MCF 10A (cell line): ENCODE measurements around the gene PCED1B. TPM values are rescaled to one million over a fixed set of nuclear protein-coding genes. Genes with fewer than 3 reads are reported as not detected.
A peak's percentile ranks its signal among the peaks of the same experiment; 100 is the strongest.

Experiments
- BruUV-seq: library from RNA; stranded (reverse); fragments of 400-500 nt; replicated peaks from 2 replicates; lab custom pipeline; 2021; lab: Mats Ljungman, UMichigan
- CTCF ChIA-PET: fragments of 300-600 bp; sonication (Branson Sonifier 250); formaldehyde crosslinking; extraction: SDS; loops from one replicate; lab custom pipeline; 2021; ENCODE audit warnings: antibody characterized with exemption, inconsistent platforms; lab: Yijun Ruan, JAX
- POLR2A ChIA-PET: fragments of 300-600, 350-650 bp; sonication (Branson Sonifier 250); formaldehyde crosslinking; extraction: SDS; loops from one replicate; lab custom pipeline; 2020; ENCODE audit warnings: antibody characterized with exemption, inconsistent platforms; lab: Yijun Ruan, JAX
- DNase-seq: peaks from one replicate; pipeline ENCODE4 v3.0.0-alpha.2; 2018; ENCODE audit not compliant: unreplicated experiment
- H3K27ac Mint-ChIP-seq: one replicate; pipeline ENCODE4 v1.8.0; 2022; ENCODE audit warnings: mild to moderate bottlenecking, low read depth, mixed read lengths; ENCODE audit not compliant: unreplicated experiment
- H3K27me3 Mint-ChIP-seq: one replicate; pipeline ENCODE4 v1.8.0; 2022; ENCODE audit warnings: mixed read lengths; ENCODE audit not compliant: insufficient read depth, unreplicated experiment
- H3K36me3 Mint-ChIP-seq: one replicate; pipeline ENCODE4 v1.8.0; 2022; ENCODE audit warnings: mild to moderate bottlenecking, moderate library complexity, mixed read lengths; ENCODE audit not compliant: insufficient read depth, unreplicated experiment
- H3K4me1 Mint-ChIP-seq: one replicate; pipeline ENCODE4 v1.8.0; 2022; ENCODE audit warnings: mixed read lengths; ENCODE audit not compliant: insufficient read depth, unreplicated experiment
- H3K4me3 Mint-ChIP-seq: one replicate; pipeline ENCODE4 v1.8.0; 2022; ENCODE audit warnings: mild to moderate bottlenecking, moderate library complexity, mixed read lengths; ENCODE audit not compliant: unreplicated experiment
- H3K9me3 Mint-ChIP-seq: one replicate; pipeline ENCODE4 v1.8.0; 2022; ENCODE audit warnings: mixed read lengths; ENCODE audit not compliant: unreplicated experiment
- intact Hi-C: fragments of 100-400 bp; cut with micrococcal nuclease; formaldehyde crosslinking; loops from 2 replicates; pipeline ENCODE4 v1.14.1; 2022
- total RNA-seq: library from RNA; stranded (reverse); gene quantifications from 2 replicates; pipeline ENCODE4 v1.2.3, GENCODE V29; 2022
- TF ChIP-seq, protein P1 (sequence below): fragments of 200-600 bp; IDR thresholded peaks from one replicate; pipeline ENCODE4 v1.8.0; 2022; ENCODE audit warnings: antibody characterized with exemption, mild to moderate bottlenecking; ENCODE audit not compliant: unreplicated experiment

PCED1B gene
- total RNA-seq, 1 experiment from 2014 or later = 9.6 TPM

- no peaks in the 10 kb centered on the region for H3K27me3 Mint-ChIP-seq
- no peaks in the 10 kb centered on the region for H3K36me3 Mint-ChIP-seq
- ChIA-PET CTCF (interaction anchor here (0.8 to 1.4 kb wide), 6 partner anchors 11 to 239 kb away, joined by 3 to 4 read pairs (median 4); no protein-coding TSS in a partner anchor), POLR2A (interaction anchor here (0.7 to 2.5 kb wide), 16 partner anchors 20 to 1283 kb away, joined by 3 to 10 read pairs (median 4); partner anchors contain the start of gene AMIGO2)
- intact Hi-C loops = no loop called here
- H3K9me3 Mint-ChIP-seq = peaks cover 19% of the 10 kb centered on the region
- H3K27ac Mint-ChIP-seq = peak overlapping the region; percentile 87
- peaks cover 70% of the 10 kb centered on the region for H3K4me1 Mint-ChIP-seq
- DNase-seq = peak; percentile 30
- TF ChIP-seq, protein P1, sequence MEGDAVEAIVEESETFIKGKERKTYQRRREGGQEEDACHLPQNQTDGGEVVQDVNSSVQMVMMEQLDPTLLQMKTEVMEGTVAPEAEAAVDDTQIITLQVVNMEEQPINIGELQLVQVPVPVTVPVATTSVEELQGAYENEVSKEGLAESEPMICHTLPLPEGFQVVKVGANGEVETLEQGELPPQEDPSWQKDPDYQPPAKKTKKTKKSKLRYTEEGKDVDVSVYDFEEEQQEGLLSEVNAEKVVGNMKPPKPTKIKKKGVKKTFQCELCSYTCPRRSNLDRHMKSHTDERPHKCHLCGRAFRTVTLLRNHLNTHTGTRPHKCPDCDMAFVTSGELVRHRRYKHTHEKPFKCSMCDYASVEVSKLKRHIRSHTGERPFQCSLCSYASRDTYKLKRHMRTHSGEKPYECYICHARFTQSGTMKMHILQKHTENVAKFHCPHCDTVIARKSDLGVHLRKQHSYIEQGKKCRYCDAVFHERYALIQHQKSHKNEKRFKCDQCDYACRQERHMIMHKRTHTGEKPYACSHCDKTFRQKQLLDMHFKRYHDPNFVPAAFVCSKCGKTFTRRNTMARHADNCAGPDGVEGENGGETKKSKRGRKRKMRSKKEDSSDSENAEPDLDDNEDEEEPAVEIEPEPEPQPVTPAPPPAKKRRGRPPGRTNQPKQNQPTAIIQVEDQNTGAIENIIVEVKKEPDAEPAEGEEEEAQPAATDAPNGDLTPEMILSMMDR = no peak
- BruUV-seq = no TSS peak
- H3K4me3 Mint-ChIP-seq = no peak overlapping the region
These were observed 193.2 kb downstream of the PCED1B start for GRCh38 chr12:47272412-47273190.

GRCh38 chr12:47273191-47273626 lies 193.8 kb downstream of the PCED1B start:
- ChIA-PET POLR2A (interaction anchor here (0.6 to 2.5 kb wide), 11 partner anchors 21 to 1283 kb away, joined by 3 to 10 read pairs (median 3); no protein-coding TSS in a partner anchor), CTCF (interaction anchor here (0.6 to 1.4 kb wide), 5 partner anchors 11 to 124 kb away, joined by 3 to 4 read pairs (median 4); no protein-coding TSS in a partner anchor)
- H3K36me3 Mint-ChIP-seq = no peaks in the 10 kb centered on the region
- DNase-seq = peak; percentile 70
- no peaks in the 10 kb centered on the region for H3K27me3 Mint-ChIP-seq
- H3K4me1 Mint-ChIP-seq = peaks cover 70% of the 10 kb centered on the region
- peaks cover 14% of the 10 kb centered on the region for H3K9me3 Mint-ChIP-seq
- peak overlapping the region; percentile 44 for H3K27ac Mint-ChIP-seq
- intact Hi-C loops = no loop called here
- TF ChIP-seq, protein P1 = no peak
- no peak overlapping the region for H3K4me3 Mint-ChIP-seq
- no TSS peak for BruUV-seq

GRCh38 chr12:47274760-47275159 lies 195.3 kb downstream of the PCED1B start:
- CTCF ChIA-PET = interaction anchor here (0.6 to 0.7 kb wide), 2 partner anchors 90 to 165 kb away, joined by 3 to 4 read pairs; no protein-coding TSS in a partner anchor
- Mint-ChIP-seq H3K4me1 (peaks cover 64% of the 10 kb centered on the region), H3K9me3 (peaks cover 7% of the 10 kb centered on the region), H3K4me3 (no peak overlapping the region), H3K27ac (no peak overlapping the region), H3K27me3 (no peaks in the 10 kb centered on the region), H3K36me3 (no peaks in the 10 kb centered on the region)
- no TSS peak for BruUV-seq
- TF ChIP-seq, protein P1 = no peak
- POLR2A ChIA-PET = interaction anchor here (0.6 kb wide), 1 partner anchor 27 kb away, joined by 3 read pairs; no protein-coding TSS in a partner anchor
- DNase-seq = no peak
- intact Hi-C loops = no loop called here

GRCh38 chr12:47276253-47276620 lies 196.8 kb downstream of the PCED1B start:
- Mint-ChIP-seq H3K4me1 (peaks cover 61% of the 10 kb centered on the region), H3K27ac (peak overlapping the region; percentile 83), H3K36me3 (no peaks in the 10 kb centered on the region)

More at GRCh38 chr12:47276253-47276620, 196.8 kb downstream of the PCED1B start:
- ChIA-PET POLR2A (interaction anchor here (0.5 to 3.1 kb wide), 12 partner anchors 9 to 446 kb away, joined by 3 to 41 read pairs (median 4); partner anchors contain the start of genes AMIGO2 and PCED1B), CTCF (interaction anchor here (0.6 to 2.1 kb wide), 3 partner anchors 13 to 243 kb away, joined by 4 to 6 read pairs (median 4); no protein-coding TSS in a partner anchor)
- peak; percentile 2 for DNase-seq
- H3K4me3 Mint-ChIP-seq = no peak overlapping the region
- TF ChIP-seq, protein P1 = no peak
- no peaks in the 10 kb centered on the region for H3K27me3 Mint-ChIP-seq
- BruUV-seq = TSS peak; percentile 56
- intact Hi-C loops = no loop called here
- peaks cover 7% of the 10 kb centered on the region for H3K9me3 Mint-ChIP-seq
